LHCN-M2 (cell line): ENCODE results near the gene MKNK1. TPM values are rescaled to one million over a fixed set of nuclear protein-coding genes. Genes with fewer than 3 reads are reported as not detected.

Experiments used
- DNase-seq: peaks from one replicate; pipeline ENCODE4 v3.0.0-alpha.2; 2012; ENCODE audit warnings: low read depth
- total RNA-seq: library from RNA; depleted of rRNA; stranded (reverse); fragments of >200 nt; gene quantifications from 2 replicates; pipeline ENCODE4 v1.2.3, GENCODE V29; 2014

MKNK1 gene
- total RNA-seq, 1 experiment from 2014 or later, result 12.6 TPM

- no peak for DNase-seq
Measured at GRCh38 chr1:46562498-46562897, 41.6 kb downstream of the MKNK1 start.

DNA sequence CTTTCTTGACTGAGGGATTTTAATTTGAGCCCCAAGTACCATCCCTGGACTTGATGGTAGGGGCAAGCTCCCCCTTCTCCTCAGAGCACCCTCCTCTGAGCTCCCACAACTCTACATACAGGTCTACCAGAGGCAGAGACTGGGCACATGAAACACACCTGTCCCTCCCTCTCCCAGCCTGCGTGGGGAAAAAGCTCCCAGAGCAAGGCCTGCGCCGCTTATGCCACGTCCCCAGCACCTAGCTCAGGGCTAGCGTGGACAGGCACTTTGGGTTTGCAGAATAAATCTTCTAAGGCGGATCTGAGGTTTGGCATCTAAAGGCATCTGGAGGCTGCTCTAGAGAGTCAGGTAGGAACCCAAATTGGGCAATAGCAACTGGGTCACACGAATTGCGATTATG is 45.1 kb downstream of the MKNK1 start:
- no peak for DNase-seq

DNA sequence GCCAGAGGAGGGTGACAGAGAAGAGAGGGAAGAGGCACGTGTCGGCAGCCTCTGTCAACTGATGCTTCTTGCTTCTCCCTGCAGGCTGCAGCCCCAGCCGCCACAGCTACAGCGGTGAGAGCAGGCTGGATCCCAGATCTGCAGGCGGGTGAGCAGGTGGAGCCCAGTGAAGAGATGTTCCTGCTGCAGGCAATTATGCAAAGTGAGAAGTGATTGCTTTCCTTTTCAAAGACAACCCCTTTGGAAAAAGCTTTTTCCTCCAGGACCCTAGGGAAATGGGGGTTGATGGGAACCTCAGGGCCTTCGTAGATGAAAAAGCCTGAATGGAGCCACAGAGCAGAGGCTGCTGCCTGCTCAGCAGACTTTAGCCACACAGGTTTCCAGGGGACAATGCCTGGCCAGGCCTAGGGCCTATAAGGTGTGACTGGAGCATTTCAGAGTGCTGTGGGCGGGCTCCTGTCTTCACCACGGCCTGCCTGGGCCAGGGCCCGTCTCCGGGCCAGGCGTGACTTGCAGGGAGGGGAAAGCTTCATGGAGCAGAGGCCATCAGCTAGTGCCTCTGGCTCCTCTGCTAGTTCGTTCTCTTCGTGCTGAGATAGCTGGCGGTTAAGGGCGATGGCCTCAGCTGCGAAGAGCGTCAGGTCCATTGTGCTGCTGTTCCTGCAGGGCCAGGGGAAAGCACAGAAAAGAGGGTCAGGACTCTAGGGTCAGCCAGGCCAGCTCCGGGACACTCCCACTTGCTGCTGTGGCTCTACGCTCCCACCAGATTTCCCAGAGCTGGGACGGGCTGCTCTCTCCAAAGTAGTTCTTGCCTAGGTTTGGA is 45.7 kb downstream of the MKNK1 start:
- DNase-seq, result no peak

DNA sequence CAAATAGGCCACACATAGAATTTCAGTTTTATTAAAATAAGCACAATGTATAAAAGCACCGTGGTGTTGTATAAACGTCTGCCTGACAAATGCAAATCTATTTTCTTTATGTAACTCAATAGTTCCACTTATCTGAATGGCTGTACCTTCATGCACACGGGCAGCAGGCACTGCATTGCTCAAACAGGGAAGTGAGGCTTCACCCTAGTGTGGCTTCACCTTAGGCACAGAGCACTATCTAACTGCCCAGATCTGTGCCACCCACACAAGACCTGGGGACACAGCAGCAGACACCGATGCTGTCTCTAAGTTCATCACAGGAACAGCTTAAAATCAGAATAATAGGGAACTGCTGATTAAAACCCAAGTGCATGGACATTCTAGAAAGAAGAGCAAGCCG is 46.7 kb downstream of the MKNK1 start:
- no peak for DNase-seq

- DNase-seq, result peak; percentile 88
Measured at GRCh38 chr1:46556822-46557221, 47.2 kb downstream of the MKNK1 start.

GRCh38 chr1:46555826-46556619 is 48.0 kb downstream of the MKNK1 start:
- DNase-seq, result no peak

DNA sequence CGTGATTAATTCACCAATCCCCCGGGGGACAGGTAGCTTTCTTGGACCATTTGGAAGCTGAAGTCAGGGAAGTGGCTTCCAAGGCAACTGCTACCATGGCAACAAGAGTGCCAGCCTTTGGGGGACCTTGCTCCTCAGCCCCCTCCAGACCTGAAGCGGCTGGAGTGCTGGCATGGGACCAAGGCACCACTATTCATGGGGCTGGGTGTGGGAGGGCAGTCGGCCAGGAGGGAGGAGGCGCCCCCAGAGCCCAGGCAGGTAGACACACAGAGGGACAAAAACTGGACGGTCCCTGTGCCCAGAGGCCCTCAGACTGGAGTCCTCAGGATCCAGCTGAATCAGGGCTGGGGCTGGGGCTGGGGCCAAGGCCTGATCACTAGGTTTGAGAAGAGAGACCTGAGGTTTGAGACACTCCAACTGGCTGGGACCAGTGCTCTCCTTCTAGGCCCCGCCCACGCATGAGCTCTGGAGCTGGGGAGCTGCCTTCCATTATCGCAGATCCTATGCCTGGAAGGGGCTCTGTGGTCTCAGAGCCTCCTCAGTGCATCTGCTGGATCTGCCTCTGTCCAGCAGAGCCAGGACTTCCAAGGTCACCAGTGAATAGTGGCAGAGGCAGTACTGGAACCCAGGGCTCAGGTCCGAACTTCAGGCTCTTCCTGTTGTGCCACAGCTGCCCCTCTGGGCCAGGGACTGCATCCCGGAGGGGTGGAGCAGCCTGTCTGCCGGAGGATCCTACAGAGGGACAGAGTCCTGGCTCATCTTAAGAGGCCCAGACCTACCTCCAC is 49.3 kb downstream of the MKNK1 start:
- DNase-seq, result no peak

DNA sequence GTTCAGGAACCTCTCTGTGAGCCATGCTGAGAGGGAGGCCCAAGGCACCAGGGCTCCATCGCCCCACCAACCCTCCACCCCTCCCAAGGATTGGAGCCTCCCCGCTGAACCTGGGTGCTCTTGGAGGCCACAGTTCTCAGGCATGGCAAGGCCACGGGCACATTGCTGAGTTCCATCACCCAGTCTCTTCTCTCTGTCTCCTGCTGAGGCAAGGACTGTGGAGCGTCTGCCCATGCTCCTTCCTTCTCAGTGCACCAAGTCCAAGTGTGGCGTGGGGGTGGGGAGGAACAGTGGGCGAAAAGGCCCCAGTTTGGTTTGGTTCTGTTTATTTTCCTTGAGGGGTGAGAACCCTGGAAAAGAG is 49.9 kb downstream of the MKNK1 start:
- no peak for DNase-seq

- no peak for DNase-seq
Measured at GRCh38 chr1:46553506-46553905, 50.6 kb downstream of the MKNK1 start.

GRCh38 chr1:46552357-46553237 is 51.5 kb downstream of the MKNK1 start:
- no peak for DNase-seq

- no peak for DNase-seq
Measured at GRCh38 chr1:46551597-46552095, 52.4 kb downstream of the MKNK1 start, which contains the start of gene KNCN. TSS of gene KNCN (minus strand) at chr1:46551647. CDS start at chr1:46551215, 432 bp downstream.

DNA sequence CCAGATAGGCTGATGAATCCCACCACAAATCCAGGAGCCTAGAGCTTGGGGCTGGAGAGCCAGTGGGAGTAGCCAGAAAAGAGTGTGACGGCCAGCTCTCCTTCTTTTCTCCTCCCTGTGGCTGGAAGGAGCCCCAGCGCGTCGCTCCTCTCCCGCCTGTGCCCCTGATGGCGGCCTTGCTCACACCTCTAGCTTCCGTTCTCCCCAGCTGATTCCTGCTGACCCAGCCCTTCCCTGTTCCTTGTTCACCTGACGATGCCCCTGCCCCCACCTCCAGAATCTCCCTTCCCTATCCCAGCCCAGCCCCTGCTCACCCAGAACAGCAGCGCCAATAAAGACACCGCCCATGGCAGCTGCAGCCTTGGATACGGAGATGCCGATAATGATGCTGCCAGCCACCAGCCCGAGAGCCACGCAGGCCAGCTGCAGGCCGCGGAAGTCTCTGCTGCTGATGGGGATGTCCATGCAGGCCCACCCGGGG is 53.3 kb downstream of the MKNK1 start:
- peak; percentile 16 for DNase-seq

- peak; percentile 50 for DNase-seq
Measured at GRCh38 chr1:46549697-46550681, 54.1 kb downstream of the MKNK1 start.

GRCh38 chr1:46547481-46548383 is 56.3 kb downstream of the MKNK1 start:
- DNase-seq, result peak; percentile 55

DNA sequence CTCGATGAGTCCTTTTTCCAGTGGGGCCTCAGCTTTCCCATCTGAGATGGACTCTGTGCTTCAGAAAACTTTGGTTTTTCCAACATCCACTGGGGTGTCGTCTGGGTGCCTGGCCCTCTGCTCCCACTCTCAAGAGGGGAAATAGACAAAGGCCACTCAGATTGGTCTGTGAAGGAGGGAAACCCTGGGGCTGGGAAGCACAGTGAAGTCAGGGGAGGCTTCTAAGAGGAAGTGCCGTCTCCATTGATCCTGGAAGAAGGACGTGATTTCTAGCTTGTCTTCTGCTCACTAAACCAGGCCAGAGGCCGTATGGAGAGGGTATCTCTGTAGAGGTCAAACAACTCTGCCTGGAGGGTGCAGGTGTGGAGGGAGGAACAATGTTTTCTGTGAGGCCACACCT is 57.9 kb downstream of the MKNK1 start:
- DNase-seq, result no peak

DNA sequence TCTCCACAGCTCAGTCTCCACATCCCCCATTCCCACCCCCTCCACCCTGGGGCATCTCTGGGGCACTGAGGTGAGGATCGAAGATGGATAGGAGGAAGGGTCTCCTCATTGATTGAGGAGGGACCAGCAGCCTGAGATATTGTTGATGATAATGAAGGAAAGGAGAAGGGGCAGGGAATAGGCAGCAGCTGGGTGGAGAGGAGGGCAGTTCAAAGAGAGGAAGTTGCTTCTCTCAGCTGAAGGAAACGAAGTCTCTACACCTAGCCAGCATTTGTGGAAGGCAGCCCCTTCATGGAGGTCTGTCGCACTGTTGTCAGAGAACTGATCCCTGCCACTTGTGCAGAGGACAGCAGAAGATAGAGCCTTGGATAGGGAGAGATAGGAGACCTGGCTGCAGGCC is 58.3 kb downstream of the MKNK1 start:
- DNase-seq, result no peak

DNA sequence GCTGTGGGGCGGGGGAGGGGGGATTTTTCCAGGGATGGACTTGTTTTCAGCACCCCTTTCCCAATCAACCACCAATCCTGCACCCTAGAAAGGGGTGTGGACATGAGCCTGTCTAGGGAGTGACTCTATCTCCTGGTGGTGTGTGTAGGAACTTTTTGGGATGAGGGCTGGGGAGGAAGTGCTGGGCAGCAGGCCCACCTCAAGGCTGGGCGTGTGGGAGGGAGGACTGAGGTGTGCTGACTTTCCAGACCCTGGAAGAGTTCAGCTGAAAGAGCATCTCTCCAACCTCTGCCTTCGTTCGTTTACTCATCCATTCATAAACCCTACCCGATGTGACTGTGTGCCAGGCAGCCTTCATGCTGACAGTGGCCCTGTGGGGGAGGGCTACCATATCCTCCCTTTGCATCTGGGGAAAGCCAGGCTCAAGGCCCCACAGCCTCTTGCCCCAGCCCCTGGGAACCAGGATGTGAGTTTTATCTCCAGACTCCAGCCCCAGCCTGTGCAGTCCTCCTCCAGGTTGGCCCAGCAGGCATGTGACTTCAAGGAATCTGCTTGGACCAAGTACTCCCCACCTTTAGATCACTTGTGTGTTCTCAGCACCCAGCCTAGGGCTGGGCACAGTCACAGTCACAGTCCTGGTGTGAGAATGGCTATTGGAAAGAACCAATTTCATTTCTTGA is 59.4 kb downstream of the MKNK1 start:
- DNase-seq, result no peak
